Stimulated activated CD4-positive, alpha-beta T cell treated with anti-CD3 and anti-CD28 coated beads, Interleukin-15, amount 100 ng/mL, for 48 hours (primary cell): ENCODE results near the gene ZCCHC7.
"Not testable (repeated sequence)": the region's sequence is repeated elsewhere in the genome, so short reads cannot be mapped to it uniquely, and the experiment has no call there.

Source experiments
- DNase-seq, 2 donors: peaks; one replicate each; pipeline ENCODE4 v3.0.0-alpha.2; 2020; ENCODE audit warnings: low read depth in 2 of 2

ZCCHC7 gene

DNA sequence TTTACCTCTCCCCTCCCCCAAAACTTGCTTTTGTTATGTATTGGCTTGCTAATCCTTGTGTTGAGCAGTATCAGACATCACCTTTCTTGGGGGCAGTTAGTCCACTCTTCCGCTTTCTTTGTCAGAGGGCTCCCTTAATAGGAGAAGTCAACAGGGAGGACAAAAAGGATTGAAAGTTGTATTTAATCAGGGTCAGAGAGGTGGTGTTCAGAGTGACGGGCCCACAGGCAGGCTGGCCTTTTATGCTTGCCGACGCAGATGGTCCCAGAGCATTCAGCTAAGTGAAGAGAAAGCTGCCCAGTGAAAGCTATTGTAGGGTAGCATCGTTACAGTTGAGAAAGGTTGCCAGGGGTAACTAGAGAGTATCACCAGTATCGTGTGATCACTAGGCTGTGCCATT is 131.1 kb downstream of the ZCCHC7 start:
- DNase-seq = no peak

DNA sequence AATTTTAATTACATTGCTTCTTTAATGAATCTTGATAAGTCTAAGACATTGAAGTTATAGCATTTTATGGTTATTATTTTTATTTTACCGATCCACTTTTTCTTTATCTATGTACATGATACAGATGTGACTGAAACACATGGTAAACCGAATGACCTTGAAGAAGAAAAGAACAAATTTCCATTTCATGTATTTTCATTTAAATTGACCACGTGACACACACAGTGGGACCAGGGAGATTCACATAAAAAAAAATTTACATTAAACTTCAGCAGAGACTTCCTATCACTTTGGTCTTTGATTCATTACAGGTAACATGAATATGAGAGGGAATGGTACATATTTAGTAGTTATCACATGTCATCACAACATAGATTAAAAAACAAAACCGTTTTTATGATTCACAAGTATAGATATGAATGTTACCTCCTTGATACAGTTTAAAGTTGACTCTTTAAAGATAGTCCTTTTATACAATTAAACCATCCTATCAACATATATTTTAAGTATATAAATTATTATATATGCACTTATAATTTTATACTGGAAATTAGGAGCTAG is 133.1 kb downstream of the ZCCHC7 start:
- no peak for DNase-seq

GRCh38 chr9:37255187-37255586 is 134.8 kb downstream of the ZCCHC7 start:
- no peak for DNase-seq

DNA sequence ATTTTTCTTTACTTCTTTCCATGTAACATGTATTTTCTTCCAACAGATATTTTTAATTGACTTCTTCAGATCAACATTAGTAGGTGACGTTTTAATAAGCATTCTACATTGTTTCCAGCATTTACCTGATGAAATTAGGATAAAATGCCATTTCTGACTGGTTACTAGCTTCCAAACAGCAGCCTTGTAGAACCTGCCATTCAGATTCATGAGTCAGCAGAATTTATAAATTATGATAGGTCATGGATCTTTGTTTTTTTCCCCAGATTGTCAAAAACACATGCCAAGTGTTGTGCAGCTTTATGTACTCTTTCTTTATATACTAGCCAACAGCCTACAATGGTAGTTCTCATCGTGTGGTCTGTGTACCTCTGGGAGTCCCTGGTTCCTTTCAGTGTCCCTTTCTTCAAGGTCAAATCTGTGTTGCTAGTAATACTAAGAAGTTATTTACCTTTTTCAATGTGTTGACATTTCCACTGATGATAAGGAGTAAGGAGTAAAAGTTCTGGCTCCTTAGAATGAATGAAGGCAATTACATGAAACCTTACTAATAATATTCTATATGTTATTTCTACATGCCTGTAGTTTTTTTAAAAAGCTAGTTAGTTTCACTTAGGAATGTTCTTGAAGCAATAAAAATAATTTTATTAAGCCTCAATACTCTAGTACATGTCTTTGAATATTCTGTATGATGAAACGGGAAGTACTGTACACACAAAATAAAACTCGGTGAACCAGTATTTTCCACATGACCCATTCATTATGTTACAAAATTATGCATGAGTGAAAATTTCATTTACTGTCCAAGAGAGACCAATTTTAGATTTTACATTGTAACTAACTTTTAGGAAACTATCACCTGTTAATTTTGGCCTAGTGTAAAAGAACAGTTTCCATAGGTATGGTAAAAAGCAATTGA is 135.8 kb downstream of the ZCCHC7 start:
- no peak for DNase-seq

GRCh38 chr9:37259951-37260350 is 139.6 kb downstream of the ZCCHC7 start:
- no peak for DNase-seq

DNA sequence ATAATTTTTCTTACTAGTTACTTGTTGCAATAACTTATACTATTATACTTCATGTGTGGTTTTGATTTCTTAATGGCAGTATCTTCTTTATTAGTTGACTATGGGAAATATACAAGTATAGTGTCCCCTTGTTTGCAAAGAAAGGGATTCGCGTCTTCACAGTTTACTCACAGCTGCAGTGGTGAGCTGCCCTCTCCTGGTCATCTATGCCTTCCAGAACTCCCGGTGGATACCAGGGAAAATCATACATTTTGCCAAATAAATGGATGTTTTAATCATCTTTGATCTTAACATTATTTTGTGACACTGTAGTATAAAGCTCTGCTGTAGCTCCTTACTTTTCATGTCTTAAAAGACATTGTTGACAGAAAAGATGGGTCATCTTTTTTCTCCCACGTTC is 142.0 kb downstream of the ZCCHC7 start:
- no peak for DNase-seq

DNA sequence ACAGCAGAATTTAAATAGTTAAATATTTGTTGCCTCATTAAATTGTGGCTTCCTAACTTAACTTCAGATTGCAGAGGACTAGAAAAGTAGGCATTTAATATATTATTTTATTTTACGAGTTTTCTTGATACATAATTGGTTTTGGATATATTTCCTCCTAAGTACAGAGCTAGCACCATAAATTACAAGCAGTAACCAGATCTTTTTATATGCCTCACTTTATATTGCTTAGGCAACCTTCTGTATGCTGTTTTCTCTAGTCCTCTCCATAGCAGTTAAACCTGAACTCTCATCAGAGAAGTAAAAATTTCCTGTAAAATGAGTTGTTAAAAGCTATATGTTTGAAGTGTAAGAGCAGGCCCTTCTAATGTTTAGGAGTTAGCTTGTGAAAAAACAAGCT is 144.2 kb downstream of the ZCCHC7 start:
- DNase-seq = no peak

GRCh38 chr9:37266630-37267029 is 146.3 kb downstream of the ZCCHC7 start:
- no peak for DNase-seq

- DNase-seq = no peak
Measured at GRCh38 chr9:37269221-37269620, 148.8 kb downstream of the ZCCHC7 start.

- DNase-seq = no peak
Measured at GRCh38 chr9:37271679-37272078, 151.3 kb downstream of the ZCCHC7 start.

DNA sequence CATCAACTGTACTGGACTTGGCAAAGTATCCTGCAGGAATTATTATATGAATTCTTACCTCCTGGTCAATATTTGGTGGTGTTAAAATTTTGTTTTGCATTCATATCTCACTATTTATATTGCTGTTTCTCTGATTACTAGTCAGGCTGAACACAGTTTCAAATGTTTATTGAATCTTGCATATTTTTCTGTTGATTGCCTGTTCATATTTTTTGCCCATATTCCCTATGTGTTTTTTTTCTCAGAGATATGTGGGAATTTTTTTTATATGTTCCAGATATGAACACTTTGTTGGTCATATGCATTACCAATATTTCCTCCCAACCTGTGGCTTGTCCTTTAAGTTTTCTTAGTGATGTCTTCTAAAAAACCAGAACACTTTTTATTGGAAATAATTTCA is 153.2 kb downstream of the ZCCHC7 start:
- DNase-seq = no peak

- no peak for DNase-seq
Measured at GRCh38 chr9:37281541-37281940, 161.2 kb downstream of the ZCCHC7 start.

- no peak for DNase-seq
Measured at GRCh38 chr9:37283730-37284325, 163.5 kb downstream of the ZCCHC7 start.

DNA sequence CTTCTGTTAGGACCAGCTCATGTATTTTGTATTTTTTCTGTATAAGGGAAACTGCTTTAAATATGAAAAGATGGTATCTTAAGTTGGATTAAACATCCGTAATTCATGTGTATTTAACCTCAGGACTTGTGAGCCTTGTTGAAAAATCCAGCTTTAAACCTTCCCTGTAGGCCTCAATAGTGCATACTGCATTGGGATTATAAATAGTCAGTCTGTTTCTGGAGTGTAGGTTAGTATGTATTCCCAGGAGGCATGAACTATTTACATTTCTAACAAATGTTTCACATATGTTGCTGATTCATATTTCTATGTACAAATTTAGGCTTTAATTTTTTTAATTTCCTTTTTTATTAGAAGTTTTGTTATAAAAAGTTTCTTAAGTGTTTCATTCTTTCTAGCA is 164.3 kb downstream of the ZCCHC7 start:
- DNase-seq = no peak

DNA sequence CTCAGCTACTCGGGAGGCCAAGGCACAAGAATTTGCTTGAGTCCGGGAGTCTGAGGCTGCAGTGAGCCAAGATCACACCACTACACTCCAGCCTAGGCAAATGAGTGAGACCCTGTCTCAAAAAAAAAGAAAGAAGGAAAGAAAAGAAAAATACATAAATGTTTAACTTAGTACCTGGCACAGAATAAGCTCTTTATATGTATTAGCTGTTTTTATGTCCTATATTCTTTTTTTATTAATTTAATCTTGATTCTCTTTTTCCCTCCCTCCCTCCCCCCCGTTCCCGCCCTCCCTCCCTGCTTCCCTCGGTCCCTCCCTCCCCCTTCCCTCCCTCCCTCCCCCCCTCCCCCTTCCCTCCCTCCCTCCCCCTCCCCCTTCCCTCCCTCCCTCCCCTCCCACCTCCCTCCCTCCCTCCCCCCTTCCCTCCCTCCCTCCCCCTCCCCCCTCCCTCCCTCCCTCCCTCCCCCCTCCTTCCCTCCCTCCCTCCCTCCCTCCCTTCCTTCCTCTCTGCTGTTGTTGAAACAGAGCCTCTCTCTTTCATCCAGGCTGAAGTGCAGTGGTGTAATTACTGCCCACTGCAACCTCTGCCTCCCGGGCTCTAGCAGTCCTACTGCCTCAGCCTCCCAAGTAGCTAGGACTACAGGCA is 166.3 kb downstream of the ZCCHC7 start:
- no peak for DNase-seq

DNA sequence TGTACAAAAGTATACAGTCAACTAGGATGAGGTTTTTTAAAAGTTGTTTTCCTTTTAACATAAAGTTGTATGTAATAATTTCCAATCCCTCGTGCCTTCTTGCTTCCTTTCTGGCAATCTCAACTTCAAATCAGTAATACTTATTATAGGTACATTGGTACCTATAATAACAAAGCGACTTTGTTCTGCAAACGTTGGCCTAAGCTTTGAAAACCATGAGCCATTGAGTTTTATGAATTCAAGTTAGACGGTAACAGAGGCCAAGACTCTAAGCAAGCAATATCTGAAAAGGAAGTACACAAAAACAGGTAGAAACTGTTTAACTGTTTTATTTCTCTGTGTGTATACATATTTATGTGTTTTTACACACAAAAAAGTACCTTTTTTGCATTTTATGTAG is 166.9 kb downstream of the ZCCHC7 start:
- DNase-seq = no peak

DNA sequence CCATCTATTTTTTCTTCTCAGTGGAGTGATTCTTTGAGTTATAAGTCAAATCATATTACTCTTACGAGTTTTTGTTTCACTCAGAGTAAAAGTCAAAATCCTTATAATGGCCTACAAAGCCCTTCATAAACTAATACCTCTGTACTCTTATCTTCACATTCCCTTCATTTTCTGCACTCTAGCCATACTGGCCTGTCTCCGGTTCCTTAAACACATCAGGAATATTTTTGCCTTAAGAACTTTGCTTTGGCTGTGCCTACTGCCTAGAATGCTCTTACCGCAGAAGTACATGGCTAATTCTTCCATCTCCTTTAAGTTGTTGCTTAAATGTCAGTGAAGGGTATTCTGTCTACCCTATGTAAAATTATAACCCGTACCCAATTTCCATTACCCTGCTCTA is 169.3 kb downstream of the ZCCHC7 start:
- no peak for DNase-seq

DNA sequence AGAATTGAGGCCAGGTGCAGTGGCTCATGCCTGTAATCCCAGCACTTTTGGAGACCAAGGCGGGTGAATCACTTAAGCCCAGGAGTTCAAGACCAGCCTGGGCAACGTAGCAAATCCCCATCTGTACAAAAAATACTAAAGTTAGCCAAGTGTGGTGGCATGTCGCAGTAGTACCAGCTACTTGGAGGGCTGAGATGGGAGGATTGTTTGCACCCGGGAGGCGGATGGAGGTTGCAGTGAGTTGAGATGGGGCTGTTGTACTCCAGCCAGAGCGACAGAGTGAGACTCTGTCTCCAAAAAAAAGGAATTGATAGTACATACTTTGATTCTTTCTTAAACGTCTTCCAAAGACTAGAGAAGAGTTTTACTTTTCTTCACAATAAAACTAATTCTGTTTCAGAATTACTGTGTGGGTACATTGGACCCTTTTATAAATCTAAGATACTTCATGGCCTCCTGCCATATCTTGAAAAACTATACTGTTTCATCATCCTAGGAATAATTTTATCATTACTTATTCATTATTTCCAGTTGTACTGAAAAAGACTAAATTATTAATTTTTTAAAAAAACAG is 170.1 kb downstream of the ZCCHC7 start:
- DNase-seq = no peak

DNA sequence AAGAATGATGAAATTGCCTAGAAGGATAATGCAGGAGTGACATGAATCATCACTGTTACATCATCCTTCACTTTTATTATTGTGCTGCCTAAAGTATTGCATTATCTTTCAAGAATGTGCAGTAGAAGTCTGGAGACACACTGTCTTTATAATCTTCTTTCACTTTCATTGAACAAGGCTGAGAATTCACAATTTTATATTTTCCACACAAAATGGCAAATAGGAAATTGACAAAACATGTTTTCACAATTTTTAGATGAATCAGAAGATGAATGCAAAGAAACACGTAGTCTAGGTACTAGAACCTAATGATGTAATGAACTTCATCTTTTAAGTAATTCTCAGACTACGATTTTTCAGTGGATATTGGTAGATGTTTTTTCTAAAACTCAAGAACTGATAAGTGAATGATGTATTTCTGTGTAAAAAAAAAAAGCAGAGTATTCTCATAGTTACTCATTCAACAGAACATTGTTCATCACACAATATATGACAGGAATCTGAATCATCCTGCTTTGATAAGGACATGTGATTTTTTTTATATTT is 170.6 kb downstream of the ZCCHC7 start:
- DNase-seq = no peak

DNA sequence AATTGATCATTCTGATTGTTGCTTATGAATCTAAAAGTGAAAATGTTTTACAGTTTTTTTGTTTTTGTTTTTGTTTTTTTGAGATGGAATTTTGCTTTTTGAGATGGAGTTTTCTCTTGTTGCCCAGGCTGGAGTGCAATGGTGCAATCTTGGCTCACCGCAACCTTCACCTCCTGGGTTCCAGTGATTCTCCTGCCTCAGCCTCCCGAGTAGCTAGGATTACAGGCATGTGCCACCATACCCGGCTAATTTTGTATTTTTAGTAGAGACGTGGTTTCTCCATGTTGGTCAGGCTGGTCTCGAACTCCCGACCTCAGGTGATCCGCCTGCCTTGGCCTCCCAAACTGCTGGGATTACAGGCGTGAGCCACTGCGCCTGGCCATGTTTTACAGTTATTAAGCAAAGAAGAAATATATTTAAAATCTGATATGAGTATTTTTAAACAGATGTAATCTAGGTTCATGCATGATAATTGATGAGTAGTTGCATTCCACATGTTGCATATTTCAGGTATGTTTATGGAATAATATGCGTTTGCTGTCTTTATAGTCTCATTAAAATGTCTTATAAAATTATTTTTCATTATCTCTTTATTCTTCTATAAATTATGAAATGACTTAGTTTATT is 171.4 kb downstream of the ZCCHC7 start:
- not testable (repeated sequence) for DNase-seq

DNA sequence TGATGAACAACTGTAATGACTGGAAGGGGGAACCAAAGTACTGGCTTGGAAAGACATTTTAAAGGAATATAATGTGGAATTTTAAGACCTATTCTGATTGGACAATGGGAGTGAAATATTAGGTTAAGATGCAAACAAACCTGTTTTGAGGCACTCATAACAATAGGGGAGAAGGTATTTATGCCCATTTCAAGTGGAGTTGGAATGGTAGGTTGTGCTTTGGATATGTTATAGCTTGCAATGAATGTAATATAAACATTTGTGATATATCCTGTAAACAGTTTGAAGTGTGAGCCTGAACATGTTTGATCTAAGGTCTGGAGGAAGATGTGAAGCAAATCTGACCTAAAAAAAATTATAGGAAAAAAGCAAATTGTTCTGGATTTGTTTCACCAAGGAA is 172.5 kb downstream of the ZCCHC7 start:
- no peak for DNase-seq
